Upper lobe of left lung (tissue), 6 donors: ENCODE measurements around the gene GRIK3. TPM values are rescaled to one million over a fixed set of nuclear protein-coding genes. Genes with fewer than 3 reads are reported as not detected.

ENCODE experiments used
- ATAC-seq, 2 donors: fragments of 200-7000 bp; cut with Tn5 transposase; one replicate each; pipeline ENCODE4 v1.9.1; 2022; ENCODE audit warnings: mild to moderate bottlenecking in 2 of 2, moderate library complexity in 2 of 2; ENCODE audit not compliant: low FRiP score in 2 of 2
- DNase-seq, 2 donors: peaks; one replicate each; pipeline ENCODE4 v3.0.0-alpha.2; 2019 to 2020
- H3K27ac ChIP-seq, 4 donors: fragments of 200-600 bp; sonication (generic); one replicate each; pipeline ENCODE4 v1.5.1; 2016 to 2019
- H3K27me3 ChIP-seq, 4 donors: fragments of 200-600 bp; sonication (generic); one replicate each; pipeline ENCODE4 v1.5.1; 2017 to 2019
- H3K36me3 ChIP-seq, 4 donors: fragments of 200-600 bp; sonication (generic); one replicate each; pipeline ENCODE4 v1.5.1; 2016 to 2019
- H3K4me1 ChIP-seq, 4 donors: fragments of 200-600 bp; sonication (generic); one replicate each; pipeline ENCODE4 v1.5.1; 2018 to 2019
- H3K4me3 ChIP-seq, 4 donors: fragments of 200-600 bp; sonication (generic); one replicate each; pipeline ENCODE4 v1.5.1; 2017 to 2019; ENCODE audit warnings: mild to moderate bottlenecking in 2 of 4, moderate library complexity in 1 of 4
- H3K9me3 ChIP-seq, 4 donors: fragments of 200-600 bp; sonication (generic); one replicate each; pipeline ENCODE4 v1.5.1; 2018 to 2019
- EP300 ChIP-seq, 4 donors: sonication (generic); formaldehyde crosslinking; IDR thresholded peaks; one replicate each; pipeline ENCODE4 v1.5.1; 2017; ENCODE audit warnings: antibody characterized with exemption in 4 of 4, control low read depth in 2 of 4
- POLR2A ChIP-seq, 4 donors: fragments of 450-650 bp; IDR thresholded peaks; one replicate each; pipeline ENCODE4 v1.5.1; 2016 to 2017; ENCODE audit warnings: antibody characterized with exemption in 4 of 4, mild to moderate bottlenecking in 2 of 4
- POLR2AphosphoS5 ChIP-seq, 2 donors: sonication (generic); formaldehyde crosslinking; IDR thresholded peaks; one replicate each; pipeline ENCODE4 v1.5.1; 2017; ENCODE audit warnings: antibody characterized with exemption in 2 of 2
- WGBS, 2 donors: methylation state at CpG; one replicate each; pipeline ENCODE4 v1.1.5; 2017 to 2018; 5-methylcytosine and 5-hydroxymethylcytosine counted together
- total RNA-seq, 6 donors: library from RNA; depleted of rRNA in 4 of 6; stranded (reverse); fragments of >200 nt in 4 of 6; gene quantifications; one replicate each; pipeline versions ENCODE4 v1.1.0 to v1.2.1, GENCODE V29; 2016 to 2021
- TF ChIP-seq, protein P1 (sequence below), 6 experiments: fragments of 450-650 bp in 4 of 6; fragments of 200-600 bp in 2 of 6; sonication (generic) in 2 of 6; IDR thresholded peaks; one replicate each; pipeline ENCODE4 v1.5.1; 2016 to 2019; ENCODE audit warnings: antibody characterized with exemption in 6 of 6
- donor health status: DM: no; HTN: no; CAD: no; lungs with moderate emphysema.
- donor health status: DM: no; HTN: yes; CAD: no; lungs with severe emphysema.

GRIK3 gene
- total RNA-seq, 6 donors from 2014 or later, result 0.10 to 0.22 TPM; not detected in 4

DNA sequence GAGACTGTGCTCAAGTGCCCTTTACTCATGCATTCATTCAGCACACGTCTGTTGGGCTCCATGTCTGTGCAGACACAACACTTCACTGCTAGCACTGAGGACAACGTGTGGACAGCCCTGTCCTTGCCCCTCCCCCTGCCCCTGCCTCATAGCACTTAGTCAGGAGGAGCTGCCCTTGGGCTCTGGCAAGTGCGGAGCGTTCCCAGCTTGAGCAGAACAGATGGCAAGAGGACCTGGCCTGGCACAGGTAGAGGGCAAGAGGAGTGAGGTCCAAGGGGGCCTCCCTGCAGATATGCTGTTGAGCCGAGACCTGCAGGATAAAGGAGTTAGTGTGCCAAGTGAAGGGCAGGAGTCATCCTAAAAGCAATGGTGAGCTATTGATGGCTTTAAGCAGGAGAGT, 81.3 kb downstream of the GRIK3 start:
- H3K4me3 ChIP-seq, result no peak overlapping the region
- TF ChIP-seq, protein P1, sequence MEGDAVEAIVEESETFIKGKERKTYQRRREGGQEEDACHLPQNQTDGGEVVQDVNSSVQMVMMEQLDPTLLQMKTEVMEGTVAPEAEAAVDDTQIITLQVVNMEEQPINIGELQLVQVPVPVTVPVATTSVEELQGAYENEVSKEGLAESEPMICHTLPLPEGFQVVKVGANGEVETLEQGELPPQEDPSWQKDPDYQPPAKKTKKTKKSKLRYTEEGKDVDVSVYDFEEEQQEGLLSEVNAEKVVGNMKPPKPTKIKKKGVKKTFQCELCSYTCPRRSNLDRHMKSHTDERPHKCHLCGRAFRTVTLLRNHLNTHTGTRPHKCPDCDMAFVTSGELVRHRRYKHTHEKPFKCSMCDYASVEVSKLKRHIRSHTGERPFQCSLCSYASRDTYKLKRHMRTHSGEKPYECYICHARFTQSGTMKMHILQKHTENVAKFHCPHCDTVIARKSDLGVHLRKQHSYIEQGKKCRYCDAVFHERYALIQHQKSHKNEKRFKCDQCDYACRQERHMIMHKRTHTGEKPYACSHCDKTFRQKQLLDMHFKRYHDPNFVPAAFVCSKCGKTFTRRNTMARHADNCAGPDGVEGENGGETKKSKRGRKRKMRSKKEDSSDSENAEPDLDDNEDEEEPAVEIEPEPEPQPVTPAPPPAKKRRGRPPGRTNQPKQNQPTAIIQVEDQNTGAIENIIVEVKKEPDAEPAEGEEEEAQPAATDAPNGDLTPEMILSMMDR (IDR thresholded peaks at IDR 0.05), result no peak
- TF ChIP-seq POLR2AphosphoS5 (IDR thresholded peaks at IDR 0.05) (no peak), POLR2A (IDR thresholded peaks at IDR 0.05) (no peak), EP300 (IDR thresholded peaks at IDR 0.05) (no peak)
- 59 to 61% methylated on average over 5 of the region's 5 CpGs for WGBS, 2 donors
- H3K27me3 ChIP-seq, result no peaks in the 10 kb centered on the region
- no peak overlapping the region for H3K27ac ChIP-seq
- no peaks in the 10 kb centered on the region for H3K4me1 ChIP-seq
- DNase-seq (no peak), ATAC-seq (no peak)
- H3K9me3 ChIP-seq, result no peaks in the 10 kb centered on the region
- H3K36me3 ChIP-seq, result no peaks in the 10 kb centered on the region

DNA sequence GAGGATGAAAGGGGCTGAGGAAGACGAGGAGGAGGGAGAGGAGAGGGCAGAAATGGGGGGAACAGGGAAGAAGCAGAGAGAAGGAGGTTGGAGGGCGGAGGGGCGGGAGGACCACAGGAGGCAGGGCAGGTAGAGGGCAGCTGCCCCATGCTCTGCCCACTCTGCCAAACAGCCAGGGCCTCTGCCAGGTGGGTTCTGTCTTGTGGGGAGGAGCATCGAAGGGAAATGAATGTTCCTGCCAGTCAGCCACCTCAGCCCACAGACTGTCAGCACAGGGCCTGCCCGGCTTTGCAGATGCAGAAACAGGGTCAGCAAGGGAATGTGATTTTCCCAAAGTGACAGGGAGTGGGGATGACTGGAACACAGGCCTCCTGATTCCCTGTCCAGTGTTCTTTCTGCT, 82.6 kb downstream of the GRIK3 start:
- Histone ChIP-seq H3K36me3 (no peaks in the 10 kb centered on the region), H3K9me3 (no peaks in the 10 kb centered on the region), H3K27me3 (no peaks in the 10 kb centered on the region), H3K4me3 (no peak overlapping the region), H3K4me1 (no peaks in the 10 kb centered on the region), H3K27ac (no peak overlapping the region)
- ATAC-seq (no peak), DNase-seq (no peak)
- WGBS, 2 donors, result 66 to 77% methylated on average over 5 of the region's 5 CpGs
- TF ChIP-seq POLR2A (IDR thresholded peaks at IDR 0.05) (no peak), POLR2AphosphoS5 (IDR thresholded peaks at IDR 0.05) (no peak), EP300 (IDR thresholded peaks at IDR 0.05) (no peak)

DNA sequence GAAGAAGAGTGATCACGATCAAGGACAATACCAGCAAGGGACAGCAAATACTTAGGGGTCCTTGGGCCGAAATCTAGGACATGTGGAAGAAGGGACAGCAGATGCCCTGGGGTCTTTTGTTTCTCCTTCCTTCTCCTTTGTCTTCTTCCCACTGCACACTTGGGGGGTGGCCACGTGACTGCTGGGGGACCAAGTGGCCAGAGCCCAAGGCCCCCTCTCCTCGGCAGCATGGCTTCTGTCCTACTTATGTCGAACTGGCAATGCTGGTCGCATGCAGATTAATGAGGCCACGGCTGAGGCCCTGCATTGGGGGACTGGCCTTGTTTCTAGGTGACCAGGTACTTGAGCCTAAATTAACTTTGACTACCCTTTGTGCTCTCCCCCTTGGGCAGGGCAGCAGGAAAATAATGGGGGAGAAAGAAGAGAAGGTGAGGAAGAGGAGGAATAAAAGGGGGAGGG, 83.0 kb downstream of the GRIK3 start:
- no peaks in the 10 kb centered on the region for H3K4me1 ChIP-seq
- H3K9me3 ChIP-seq, result no peaks in the 10 kb centered on the region
- TF ChIP-seq POLR2A (IDR thresholded peaks at IDR 0.05) (no peak), EP300 (IDR thresholded peaks at IDR 0.05) (no peak), POLR2AphosphoS5 (IDR thresholded peaks at IDR 0.05) (no peak)
- TF ChIP-seq, protein P1 (IDR thresholded peaks at IDR 0.05), result no peak
- DNase-seq (no peak), ATAC-seq (no peak)
- H3K4me3 ChIP-seq, result no peak overlapping the region
- no peaks in the 10 kb centered on the region for H3K36me3 ChIP-seq
- H3K27me3 ChIP-seq, result no peaks in the 10 kb centered on the region
- H3K27ac ChIP-seq, result no peak overlapping the region
- WGBS, 2 donors, result 45 to 47% methylated on average over 7 of the region's 7 CpGs

DNA sequence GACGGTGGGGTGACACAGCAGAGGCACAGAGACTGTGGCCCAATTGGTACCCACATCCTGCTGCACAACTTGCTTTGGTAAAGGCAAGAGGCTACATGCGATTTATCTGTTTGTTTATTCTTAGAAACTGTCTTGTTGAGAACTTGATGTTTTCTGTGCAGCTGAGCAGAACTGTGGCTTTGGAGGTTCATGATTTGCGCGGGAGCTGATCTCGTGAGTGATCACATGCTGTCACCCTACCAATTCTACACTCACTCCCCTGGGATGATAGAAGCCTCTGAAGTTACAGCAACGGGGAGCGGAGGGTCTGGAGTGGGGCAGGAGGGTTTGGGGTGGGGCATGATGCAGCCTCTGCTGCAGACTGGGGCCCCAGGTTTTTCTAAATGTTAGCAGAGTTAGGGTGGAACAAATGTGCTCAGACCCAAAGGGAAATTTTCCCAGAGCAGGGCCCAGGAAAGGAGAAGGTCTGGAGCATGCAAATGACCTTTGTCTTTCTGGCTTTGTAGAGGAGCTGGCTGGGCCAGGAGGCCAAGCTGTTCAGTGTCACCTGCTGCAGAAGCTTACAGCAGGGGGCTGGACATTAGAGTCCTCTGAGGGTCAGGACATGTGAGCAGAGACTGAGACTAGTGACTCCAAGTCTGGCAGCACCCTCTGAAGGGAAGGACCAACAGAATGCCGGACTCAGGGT, 83.6 kb downstream of the GRIK3 start:
- TF ChIP-seq, protein P1 (IDR thresholded peaks at IDR 0.05), result no peak
- no peak for TF ChIP-seq EP300 (IDR thresholded peaks at IDR 0.05)
- DNase-seq (no peak), ATAC-seq (no peak)
- Histone ChIP-seq H3K27ac (no peak overlapping the region), H3K9me3 (no peaks in the 10 kb centered on the region), H3K27me3 (no peaks in the 10 kb centered on the region), H3K4me1 (no peaks in the 10 kb centered on the region), H3K4me3 (no peak overlapping the region), H3K36me3 (no peaks in the 10 kb centered on the region)
- 71 to 72% methylated on average over 8 of the region's 8 CpGs for WGBS, 2 donors

DNA sequence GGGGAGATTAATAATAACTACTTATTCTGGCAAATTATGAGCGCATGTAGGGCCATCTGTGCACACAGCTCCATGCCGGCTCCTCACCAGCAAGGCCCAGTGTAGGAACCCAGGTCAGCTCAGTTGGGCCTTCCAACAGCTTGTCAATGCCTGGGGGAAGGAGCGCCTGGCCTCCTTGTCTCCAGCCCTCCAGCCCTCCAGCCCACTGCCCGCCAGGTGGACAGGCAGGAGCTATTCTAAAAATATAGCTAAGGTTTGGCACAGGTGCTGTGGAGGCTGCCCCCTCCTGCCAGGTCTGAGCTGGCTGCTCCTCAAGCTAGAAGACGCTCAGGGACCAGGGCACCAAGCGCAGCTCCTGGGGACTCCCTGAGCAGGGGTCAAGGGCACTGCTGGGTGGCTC, 85.7 kb downstream of the GRIK3 start:
- no peaks in the 10 kb centered on the region for H3K9me3 ChIP-seq

More for the DNA sequence above, 85.7 kb downstream of the GRIK3 start:
- no peak for TF ChIP-seq EP300 (IDR thresholded peaks at IDR 0.05)
- TF ChIP-seq, protein P1 (IDR thresholded peaks at IDR 0.05), result no peak
- no peak for TF ChIP-seq POLR2A (IDR thresholded peaks at IDR 0.05)
- no peak for TF ChIP-seq POLR2AphosphoS5 (IDR thresholded peaks at IDR 0.05)
- Histone ChIP-seq H3K27ac (no peak overlapping the region), H3K4me3 (no peak overlapping the region), H3K27me3 (no peaks in the 10 kb centered on the region), H3K36me3 (no peaks in the 10 kb centered on the region), H3K4me1 (no peaks in the 10 kb centered on the region)
- DNase-seq (no peak), ATAC-seq (no peak)
- WGBS, 2 donors, result 87 to 91% methylated on average over 6 of the region's 6 CpGs
